A549 (cell line): ENCODE data around the gene HAPLN2. TPM values are rescaled to one million over a fixed set of nuclear protein-coding genes. Genes with fewer than 3 reads are reported as not detected.

Experiments used
- ATAC-seq, 2 experiments: fragments of 200-7000 bp in 1 of 2; fragments of >200 bp in 1 of 2; cut with Nextera tagmentation in 1 of 2; cut with Tn5 transposase in 1 of 2; 3 replicates each; pipeline versions ENCODE4 v1.8.0 to v1.9.1; 2018 to 2020; ENCODE audit warnings: mild to moderate bottlenecking in 1 of 2, moderate library complexity in 1 of 2
- CTCF ChIA-PET: fragments of 300-600 bp; sonication (Branson Sonifier 250); formaldehyde crosslinking; extraction: SDS; loops from one replicate; lab custom pipeline; 2021; ENCODE audit warnings: antibody characterized with exemption, inconsistent platforms; lab: Yijun Ruan, JAX
- POLR2A ChIA-PET: fragments of 350-600 bp; formaldehyde crosslinking; extraction: SDS; loops from one replicate; lab custom pipeline; 2021; ENCODE audit warnings: antibody characterized with exemption, inconsistent platforms; lab: Yijun Ruan, JAX
- DNase-seq, 2 experiments: peaks; one replicate each; pipeline versions ENCODE4 v3.0.0 to v3.0.0-alpha.2; 2011 to 2016; ENCODE audit warnings: low read depth in 1 of 2, low spot score in 1 of 2
- FAIRE-seq: peaks from 2 replicates; lab custom pipeline; 2011; peaks lifted over from hg19 to GRCh38; lab: Jason Lieb, UNC
- H3K27ac ChIP-seq, 2 experiments: fragments of >200 bp; sonication (Bioruptor Twin); formaldehyde crosslinking; 3 replicates each; pipeline ENCODE4 v1.5.1; 2016 to 2017
- H3K4me1 ChIP-seq: fragments of >200 bp; sonication (Bioruptor Twin); formaldehyde crosslinking; 3 replicates; pipeline ENCODE4 v1.6.1; 2016
- H3K4me2 ChIP-seq: fragments of >200 bp; sonication (Bioruptor Twin); formaldehyde crosslinking; 3 replicates; pipeline ENCODE4 v1.6.1; 2016
- H3K4me3 ChIP-seq: fragments of >200 bp; sonication (Bioruptor Twin); formaldehyde crosslinking; 3 replicates; pipeline ENCODE4 v1.5.1; 2016
- H3K9me3 ChIP-seq: fragments of >200 bp; sonication (Bioruptor Twin); formaldehyde crosslinking; 3 replicates; pipeline ENCODE4 v1.6.1; 2016
- BHLHE40 ChIP-seq: IDR thresholded peaks from 2 replicates; pipeline ENCODE4 v1.6.1; 2012; ENCODE audit warnings: low read depth, low read length, inconsistent platforms
- CBX2 ChIP-seq: fragments of 200-600 bp; sonication (generic); IDR thresholded peaks from 2 replicates; pipeline ENCODE4 v1.6.1; 2016; ENCODE audit warnings: low read depth, mild to moderate bottlenecking, borderline replicate concordance
- CBX8 ChIP-seq: fragments of 200-600 bp; sonication (generic); IDR thresholded peaks from 2 replicates; pipeline ENCODE4 v1.6.1; 2016
- CHD2 ChIP-seq: fragments of 150-350 bp; IDR thresholded peaks from 2 replicates; pipeline ENCODE4 v1.6.1; 2014; ENCODE audit warnings: low read length; ENCODE audit not compliant: partially characterized antibody
- EHMT2 ChIP-seq: fragments of 200-600 bp; sonication (generic); IDR thresholded peaks from 2 replicates; pipeline ENCODE4 v1.6.1; 2016; ENCODE audit warnings: antibody characterized with exemption, low read depth, mild to moderate bottlenecking, moderate library complexity
- ESRRA ChIP-seq: fragments of 150-350 bp; IDR thresholded peaks from 2 replicates; pipeline ENCODE4 v1.6.1; 2014; ENCODE audit warnings: mild to moderate bottlenecking, low read length, borderline replicate concordance
- FOXS1 ChIP-seq: fragments of 250-450 bp; sonication (Bioruptor Pico); IDR thresholded peaks from 2 replicates; pipeline ENCODE4 v1.5.0; 2020; ENCODE audit warnings: mild to moderate bottlenecking, moderate library complexity
- HEYL ChIP-seq: fragments of 250-450 bp; sonication (Bioruptor Pico); IDR thresholded peaks from 2 replicates; pipeline ENCODE4 v1.8.0; 2021; ENCODE audit warnings: mild to moderate bottlenecking, moderate library complexity
- JUN ChIP-seq, 2 experiments: fragments of >200 bp; sonication (Bioruptor Twin); formaldehyde crosslinking; IDR thresholded peaks; 2 replicates in 1 of 2; 3 replicates in 1 of 2; pipeline ENCODE4 v1.6.1; 2016 to 2017
- KDM1A ChIP-seq: fragments of 200-600 bp; sonication (generic); IDR thresholded peaks from 2 replicates; pipeline ENCODE4 v1.6.1; 2016; ENCODE audit warnings: low read depth, mild to moderate bottlenecking
- KDM5A ChIP-seq: fragments of 200-600 bp; sonication (generic); IDR thresholded peaks from 2 replicates; pipeline ENCODE4 v1.6.1; 2016; ENCODE audit warnings: antibody characterized with exemption, mild to moderate bottlenecking
- MAFK ChIP-seq: fragments of 450-650 bp; IDR thresholded peaks from 2 replicates; pipeline ENCODE4 v1.6.1; 2014; ENCODE audit not compliant: partially characterized antibody
- NPAS2 ChIP-seq: fragments of 250-450 bp; sonication (Bioruptor Pico); IDR thresholded peaks from 2 replicates; pipeline ENCODE4 v1.8.0; 2022; ENCODE audit warnings: mild to moderate bottlenecking, moderate library complexity, borderline replicate concordance
- POLR2AphosphoS2 ChIP-seq: conservative IDR thresholded peaks from 2 replicates; pipeline ENCODE4 v1.6.1; 2012; ENCODE audit warnings: low read length, improper control_type of control experiment, inconsistent platforms
- RARB ChIP-seq: fragments of 250-450 bp; sonication (Bioruptor Pico); IDR thresholded peaks from 2 replicates; pipeline ENCODE4 v1.8.0; 2021; ENCODE audit warnings: mild to moderate bottlenecking, moderate library complexity
- RFX5 ChIP-seq: fragments of 450-650 bp; IDR thresholded peaks from 2 replicates; pipeline ENCODE4 v1.7.1; 2014; ENCODE audit warnings: antibody characterized with exemption, mild to moderate bottlenecking, moderate library complexity
- TFCP2L1 ChIP-seq: fragments of 250-450 bp; sonication (Bioruptor Pico); IDR thresholded peaks from 2 replicates; pipeline ENCODE4 v1.5.0; 2021; ENCODE audit warnings: mild to moderate bottlenecking
- ZC3H11A ChIP-seq: fragments of 450-650 bp; IDR thresholded peaks from 2 replicates; pipeline ENCODE4 v1.6.1; 2014; ENCODE audit warnings: antibody characterized with exemption, mild to moderate bottlenecking
- ZNF302 ChIP-seq: fragments of 250-450 bp; sonication (Bioruptor Pico); IDR thresholded peaks from 2 replicates; pipeline ENCODE4 v1.9.0; 2021; ENCODE audit warnings: inconsistent platforms, mild to moderate bottlenecking, moderate library complexity
- WGBS: methylation state at CpG from one replicate; pipeline ENCODE4 v1.1.6; 2017; ENCODE audit errors: missing lambda C conversion rate; 5-methylcytosine and 5-hydroxymethylcytosine counted together
- polyA plus RNA-seq, 4 experiments: library from polyadenylated mRNA; depleted of rRNA in 3 of 4; stranded (reverse); fragments of >200 nt; fragmentation: RNase III in 1 of 4; extraction: RNeasy Plus Mini Kit Qiagen cat#74134 plus additional on column Dnase treatment in 1 of 4; gene quantifications; 2 replicates in 3 of 4; 3 replicates in 1 of 4; pipeline ENCODE4 v1.2.3, GENCODE V29; 2011 to 2017
- TF ChIP-seq, protein P1 (sequence below): fragments of 250-450 bp; sonication (Bioruptor Pico); IDR thresholded peaks from 2 replicates; pipeline ENCODE4 v1.5.0; 2021; ENCODE audit warnings: mild to moderate bottlenecking, moderate library complexity, borderline replicate concordance
- TF ChIP-seq, protein P2 (sequence below): fragments of 450-650 bp; IDR thresholded peaks from 2 replicates; pipeline ENCODE4 v1.6.1; 2014; ENCODE audit warnings: antibody characterized with exemption
- TF ChIP-seq, protein P3 (sequence below): fragments of >200 bp; sonication (Bioruptor Twin); formaldehyde crosslinking; IDR thresholded peaks from 3 replicates; pipeline ENCODE4 v1.5.1; 2016
- TF ChIP-seq, protein P4 (sequence below): IDR thresholded peaks from 2 replicates; pipeline ENCODE4 v1.6.1; 2012; ENCODE audit warnings: low read depth, borderline replicate concordance
- TF ChIP-seq, protein P5 (sequence below): IDR thresholded peaks from 2 replicates; pipeline ENCODE4 v1.6.1; 2012

HAPLN2 gene
- polyA plus RNA-seq, 2 of the 4 experiments (the other 2 are of a cell fraction): 0.10 to 0.23 TPM

DNA sequence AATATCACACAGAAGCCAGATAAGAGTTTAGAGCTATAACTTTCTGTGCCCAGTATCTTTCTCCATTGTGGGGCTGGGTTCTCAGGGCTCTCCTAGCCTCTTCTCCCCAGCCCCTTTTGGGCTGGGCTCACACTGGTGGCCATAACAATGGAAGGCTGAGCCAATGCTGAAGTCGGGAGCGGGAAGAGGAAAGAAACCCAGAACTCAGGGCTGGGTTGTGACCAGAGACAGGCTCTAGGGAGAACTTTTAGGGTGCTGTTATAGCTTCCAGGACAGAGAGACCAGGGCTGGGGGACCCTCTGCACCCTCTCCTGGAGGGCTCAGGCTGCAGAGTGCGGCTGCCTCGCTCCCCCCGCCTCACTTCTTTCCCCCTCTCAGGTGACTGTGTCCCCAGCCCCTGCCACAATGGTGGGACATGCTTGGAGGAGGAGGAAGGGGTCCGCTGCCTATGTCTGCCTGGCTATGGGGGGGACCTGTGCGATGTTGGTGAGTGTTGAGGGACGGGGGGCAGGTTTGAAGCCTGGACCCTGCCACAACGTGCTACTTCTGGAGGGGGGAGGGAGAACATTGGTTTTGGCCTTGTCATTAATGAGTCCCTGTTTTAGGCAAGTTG lies 36.8 kb downstream of the HAPLN2 start:
- Histone ChIP-seq H3K27ac (no peak overlapping the region), H3K4me3 (no peak overlapping the region), H3K4me2 (no peak overlapping the region), H3K4me1 (peaks cover 28% of the 10 kb centered on the region), H3K9me3 (no peaks in the 10 kb centered on the region)
- POLR2A ChIA-PET: no interaction called here
- 90% methylated on average over 6 of the region's 9 CpGs for WGBS
- FAIRE-seq (no peak), ATAC-seq (no peak), DNase-seq (no peak)
- TF ChIP-seq BHLHE40 (no peak), RARB (CRISPR knock-in tag) (no peak), CBX8 (no peak), JUN (IDR thresholded peaks at IDR 0.05) (no peak), HEYL (no peak), ESRRA (no peak), FOXS1 (no peak), NPAS2 (no peak), MAFK (no peak)
- TF ChIP-seq, protein P1, sequence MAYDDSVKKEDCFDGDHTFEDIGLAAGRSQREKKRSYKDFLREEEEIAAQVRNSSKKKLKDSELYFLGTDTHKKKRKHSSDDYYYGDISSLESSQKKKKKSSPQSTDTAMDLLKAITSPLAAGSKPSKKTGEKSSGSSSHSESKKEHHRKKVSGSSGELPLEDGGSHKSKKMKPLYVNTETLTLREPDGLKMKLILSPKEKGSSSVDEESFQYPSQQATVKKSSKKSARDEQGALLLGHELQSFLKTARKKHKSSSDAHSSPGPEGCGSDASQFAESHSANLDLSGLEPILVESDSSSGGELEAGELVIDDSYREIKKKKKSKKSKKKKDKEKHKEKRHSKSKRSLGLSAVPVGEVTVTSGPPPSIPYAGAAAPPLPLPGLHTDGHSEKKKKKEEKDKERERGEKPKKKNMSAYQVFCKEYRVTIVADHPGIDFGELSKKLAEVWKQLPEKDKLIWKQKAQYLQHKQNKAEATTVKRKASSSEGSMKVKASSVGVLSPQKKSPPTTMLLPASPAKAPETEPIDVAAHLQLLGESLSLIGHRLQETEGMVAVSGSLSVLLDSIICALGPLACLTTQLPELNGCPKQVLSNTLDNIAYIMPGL: no peak
- TF ChIP-seq, protein P2, sequence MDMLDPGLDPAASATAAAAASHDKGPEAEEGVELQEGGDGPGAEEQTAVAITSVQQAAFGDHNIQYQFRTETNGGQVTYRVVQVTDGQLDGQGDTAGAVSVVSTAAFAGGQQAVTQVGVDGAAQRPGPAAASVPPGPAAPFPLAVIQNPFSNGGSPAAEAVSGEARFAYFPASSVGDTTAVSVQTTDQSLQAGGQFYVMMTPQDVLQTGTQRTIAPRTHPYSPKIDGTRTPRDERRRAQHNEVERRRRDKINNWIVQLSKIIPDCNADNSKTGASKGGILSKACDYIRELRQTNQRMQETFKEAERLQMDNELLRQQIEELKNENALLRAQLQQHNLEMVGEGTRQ: no peak
- TF ChIP-seq, protein P3, sequence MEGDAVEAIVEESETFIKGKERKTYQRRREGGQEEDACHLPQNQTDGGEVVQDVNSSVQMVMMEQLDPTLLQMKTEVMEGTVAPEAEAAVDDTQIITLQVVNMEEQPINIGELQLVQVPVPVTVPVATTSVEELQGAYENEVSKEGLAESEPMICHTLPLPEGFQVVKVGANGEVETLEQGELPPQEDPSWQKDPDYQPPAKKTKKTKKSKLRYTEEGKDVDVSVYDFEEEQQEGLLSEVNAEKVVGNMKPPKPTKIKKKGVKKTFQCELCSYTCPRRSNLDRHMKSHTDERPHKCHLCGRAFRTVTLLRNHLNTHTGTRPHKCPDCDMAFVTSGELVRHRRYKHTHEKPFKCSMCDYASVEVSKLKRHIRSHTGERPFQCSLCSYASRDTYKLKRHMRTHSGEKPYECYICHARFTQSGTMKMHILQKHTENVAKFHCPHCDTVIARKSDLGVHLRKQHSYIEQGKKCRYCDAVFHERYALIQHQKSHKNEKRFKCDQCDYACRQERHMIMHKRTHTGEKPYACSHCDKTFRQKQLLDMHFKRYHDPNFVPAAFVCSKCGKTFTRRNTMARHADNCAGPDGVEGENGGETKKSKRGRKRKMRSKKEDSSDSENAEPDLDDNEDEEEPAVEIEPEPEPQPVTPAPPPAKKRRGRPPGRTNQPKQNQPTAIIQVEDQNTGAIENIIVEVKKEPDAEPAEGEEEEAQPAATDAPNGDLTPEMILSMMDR: no peak
- TF ChIP-seq, protein P4, sequence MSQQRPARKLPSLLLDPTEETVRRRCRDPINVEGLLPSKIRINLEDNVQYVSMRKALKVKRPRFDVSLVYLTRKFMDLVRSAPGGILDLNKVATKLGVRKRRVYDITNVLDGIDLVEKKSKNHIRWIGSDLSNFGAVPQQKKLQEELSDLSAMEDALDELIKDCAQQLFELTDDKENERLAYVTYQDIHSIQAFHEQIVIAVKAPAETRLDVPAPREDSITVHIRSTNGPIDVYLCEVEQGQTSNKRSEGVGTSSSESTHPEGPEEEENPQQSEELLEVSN: no peak
- CTCF ChIA-PET: interaction anchor here (0.7 to 15.2 kb wide), 11 partner anchors 11 to 272 kb away, joined by 3 to 402 read pairs (median 5); partner anchors contain the start of genes HAPLN2 and NES

DNA sequence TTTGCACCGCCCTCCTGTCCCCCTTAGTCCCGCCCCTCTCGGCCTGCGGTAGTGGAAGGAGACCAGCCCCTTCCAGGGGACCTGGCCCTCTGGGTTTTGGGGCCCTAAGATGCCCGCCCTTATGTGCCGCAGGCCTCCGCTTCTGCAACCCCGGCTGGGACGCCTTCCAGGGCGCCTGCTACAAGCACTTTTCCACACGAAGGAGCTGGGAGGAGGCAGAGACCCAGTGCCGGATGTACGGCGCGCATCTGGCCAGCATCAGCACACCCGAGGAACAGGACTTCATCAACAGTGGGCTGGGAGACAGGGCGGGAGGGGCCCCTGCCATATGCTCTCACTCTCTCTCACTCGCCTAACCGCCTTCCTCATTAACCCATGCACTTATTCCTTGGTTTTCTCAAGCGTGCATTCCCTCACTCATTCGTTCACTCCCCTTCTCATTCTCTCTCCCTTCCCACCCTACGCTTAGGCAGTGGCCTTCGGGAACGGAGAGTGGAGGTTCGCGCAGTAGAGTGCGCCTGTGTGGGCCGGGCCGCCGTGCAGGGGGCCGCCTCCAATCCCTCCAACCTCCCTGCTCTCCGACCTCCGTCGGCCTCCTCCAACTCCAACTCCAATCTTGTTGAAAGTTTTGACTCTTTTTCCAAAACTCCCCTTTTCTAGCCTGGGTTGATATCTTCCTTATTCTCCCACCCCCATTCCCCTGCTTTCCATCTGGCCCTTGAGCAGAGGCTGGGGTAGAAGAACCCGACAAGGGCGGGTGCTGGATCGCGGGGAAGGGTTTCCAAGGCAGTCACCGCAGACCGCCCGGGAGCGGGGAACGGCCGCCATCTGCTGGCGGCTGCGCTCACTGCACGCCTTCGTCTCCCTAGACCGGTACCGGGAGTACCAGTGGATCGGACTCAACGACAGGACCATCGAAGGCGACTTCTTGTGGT lies 37.9 kb downstream of the HAPLN2 start:
- Histone ChIP-seq H3K4me3 (no peak overlapping the region), H3K4me2 (peak overlapping the region; percentile 55), H3K27ac (peak overlapping the region in 1 of 2 experiments; percentile 62; a peak in 2 of 6 replicates), H3K9me3 (no peaks in the 10 kb centered on the region), H3K4me1 (peaks cover 35% of the 10 kb centered on the region)
- FAIRE-seq (no peak), ATAC-seq (peak; percentile 14 to 49; a peak in 3 of 6 replicates), DNase-seq (peak; percentile 44 to 80)
- ChIA-PET POLR2A (no interaction called here), CTCF (interaction anchor here (0.6 to 15.2 kb wide), 29 partner anchors 8 to 370 kb away, joined by 3 to 402 read pairs (median 4); partner anchors contain the start of genes BCAN, HAPLN2 and NES)
- 51% methylated on average over 52 of the region's 54 CpGs for WGBS
- TF ChIP-seq TFCP2L1 (CRISPR knock-in tag) (no peak), POLR2AphosphoS2 (no peak), EHMT2 (no peak), ZNF302 (CRISPR knock-in tag) (no peak), KDM5A (peak; percentile 68; the same call in 1 of the 2 replicates), CBX8 (no peak), RARB (CRISPR knock-in tag) (no peak), KDM1A (no peak), CHD2 (no peak), ZC3H11A (no peak), RFX5 (no peak), CBX2 (no peak)
- TF ChIP-seq, protein P5, sequence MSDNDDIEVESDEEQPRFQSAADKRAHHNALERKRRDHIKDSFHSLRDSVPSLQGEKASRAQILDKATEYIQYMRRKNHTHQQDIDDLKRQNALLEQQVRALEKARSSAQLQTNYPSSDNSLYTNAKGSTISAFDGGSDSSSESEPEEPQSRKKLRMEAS: 0 out of 2 replicates have a peak, but pooled peaks have one; percentile 30
- TF ChIP-seq, protein P3: peak; percentile 80
- TF ChIP-seq, protein P1: no peak
